Measurements from ENCODE around the gene UBE2H.

DNA sequence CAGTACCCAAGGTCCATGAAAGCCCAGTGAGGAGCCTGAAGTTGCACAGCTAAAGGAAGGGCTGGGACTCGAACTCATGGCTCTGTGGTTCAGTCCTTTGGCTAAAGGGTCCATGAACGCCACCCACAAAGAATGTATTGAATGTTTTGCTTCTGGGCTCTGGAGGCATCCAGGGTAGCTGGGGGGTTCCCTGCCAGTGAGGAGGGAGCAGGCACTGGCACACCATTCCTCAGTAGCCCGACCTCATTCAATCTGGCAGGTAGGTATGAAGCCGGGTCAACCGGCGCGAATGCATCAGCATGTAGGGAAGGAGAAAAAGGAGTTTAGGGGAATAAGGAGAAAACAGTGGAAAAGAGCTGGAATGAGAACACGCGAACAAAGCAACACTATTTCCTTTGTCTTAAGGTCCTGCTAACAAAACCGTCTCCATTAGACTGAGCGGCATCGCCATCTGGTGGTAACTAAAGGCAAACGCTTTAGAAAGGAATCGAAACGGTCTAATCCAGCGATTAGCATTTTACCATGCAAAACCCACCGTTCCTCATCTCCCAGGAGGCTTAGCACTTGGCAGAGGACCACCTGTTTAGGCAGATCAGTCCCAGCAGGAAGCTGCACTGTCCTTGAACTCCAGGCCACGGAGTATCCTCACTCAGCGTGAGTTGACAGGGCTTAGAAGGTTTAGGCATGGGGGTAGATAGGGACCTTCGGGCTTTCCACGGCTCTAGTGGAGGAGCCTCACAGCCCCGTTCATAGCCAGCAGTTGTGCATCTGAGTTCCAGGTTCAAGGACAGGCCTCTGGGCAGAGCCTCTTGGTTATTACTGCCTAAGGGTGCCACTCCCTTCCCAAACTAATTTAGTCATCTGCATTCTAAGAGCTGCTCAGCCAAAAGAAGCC is 122.8 kb downstream of the UBE2H start:
- TF ChIP-seq, protein P1, sequence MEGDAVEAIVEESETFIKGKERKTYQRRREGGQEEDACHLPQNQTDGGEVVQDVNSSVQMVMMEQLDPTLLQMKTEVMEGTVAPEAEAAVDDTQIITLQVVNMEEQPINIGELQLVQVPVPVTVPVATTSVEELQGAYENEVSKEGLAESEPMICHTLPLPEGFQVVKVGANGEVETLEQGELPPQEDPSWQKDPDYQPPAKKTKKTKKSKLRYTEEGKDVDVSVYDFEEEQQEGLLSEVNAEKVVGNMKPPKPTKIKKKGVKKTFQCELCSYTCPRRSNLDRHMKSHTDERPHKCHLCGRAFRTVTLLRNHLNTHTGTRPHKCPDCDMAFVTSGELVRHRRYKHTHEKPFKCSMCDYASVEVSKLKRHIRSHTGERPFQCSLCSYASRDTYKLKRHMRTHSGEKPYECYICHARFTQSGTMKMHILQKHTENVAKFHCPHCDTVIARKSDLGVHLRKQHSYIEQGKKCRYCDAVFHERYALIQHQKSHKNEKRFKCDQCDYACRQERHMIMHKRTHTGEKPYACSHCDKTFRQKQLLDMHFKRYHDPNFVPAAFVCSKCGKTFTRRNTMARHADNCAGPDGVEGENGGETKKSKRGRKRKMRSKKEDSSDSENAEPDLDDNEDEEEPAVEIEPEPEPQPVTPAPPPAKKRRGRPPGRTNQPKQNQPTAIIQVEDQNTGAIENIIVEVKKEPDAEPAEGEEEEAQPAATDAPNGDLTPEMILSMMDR (IDR thresholded peaks at IDR 0.05; ENCODE audit: low read depth, low read length): peak; percentile 81
- no peak for TF ChIP-seq EZH2phosphoT487 (IDR thresholded peaks at IDR 0.05; ENCODE audit: low read depth)
